GM12872 (cell line): ENCODE data around the gene TGFB1.

ENCODE experiments used
- CTCF ChIP-seq: IDR thresholded peaks from 3 replicates; pipeline ENCODE4 v1.5.1; 2011; ENCODE audit warnings: low read depth, mild to moderate bottlenecking, low read length, moderate library complexity; ENCODE audit not compliant: insufficient read depth

Gene TGFB1

GRCh38 chr19:41353466-41354342, at the start of gene TGFB1:
TGFB1 (minus strand) TSS chr19:41353922; CDS start chr19:41353044, 878 bp downstream.
- TF ChIP-seq CTCF, result peak; percentile 85

- no peak for TF ChIP-seq CTCF
Observed at GRCh38 chr19:41402010-41402409, 48.3 kb upstream of the TGFB1 start.

- no peak for TF ChIP-seq CTCF
Observed at GRCh38 chr19:41401483-41401882, 47.8 kb upstream of the TGFB1 start.

- no peak for TF ChIP-seq CTCF
Observed at GRCh38 chr19:41399525-41399924, 45.8 kb upstream of the TGFB1 start.

GRCh38 chr19:41399091-41399490, 45.4 kb upstream of the TGFB1 start:
- no peak for TF ChIP-seq CTCF

GRCh38 chr19:41398598-41398997, 44.9 kb upstream of the TGFB1 start:
- no peak for TF ChIP-seq CTCF

- TF ChIP-seq CTCF, result no peak
Observed at GRCh38 chr19:41398050-41398418, 44.3 kb upstream of the TGFB1 start.
